GM18951 (cell line): Measurements from ENCODE around the gene PRKD1.
"Not testable (repeated sequence)": the region's sequence is repeated elsewhere in the genome, so short reads cannot be mapped to it uniquely, and the experiment has no call there.

Source experiments
- POLR2A ChIP-seq: IDR thresholded peaks from 4 replicates; pipeline ENCODE4 v1.6.1; 2011; ENCODE audit warnings: mild to moderate bottlenecking; ENCODE audit not compliant: insufficient read length, insufficient read depth; ENCODE audit errors: extremely low read depth
- in situ Hi-C: fragments of 300-500 bp; cut with MboI; formaldehyde crosslinking; loops from one replicate; pipeline ENCODE4 v1.12.0; 2022; ENCODE audit warnings: low sequenced_read_pairs, mixed read lengths, inconsistent platforms; ENCODE audit not compliant: unreplicated experiment

PRKD1 gene

GRCh38 chr14:29716150-29716549, 211.5 kb downstream of the PRKD1 start:
- in situ Hi-C loops = no loop called here
- no peak for TF ChIP-seq POLR2A

DNA sequence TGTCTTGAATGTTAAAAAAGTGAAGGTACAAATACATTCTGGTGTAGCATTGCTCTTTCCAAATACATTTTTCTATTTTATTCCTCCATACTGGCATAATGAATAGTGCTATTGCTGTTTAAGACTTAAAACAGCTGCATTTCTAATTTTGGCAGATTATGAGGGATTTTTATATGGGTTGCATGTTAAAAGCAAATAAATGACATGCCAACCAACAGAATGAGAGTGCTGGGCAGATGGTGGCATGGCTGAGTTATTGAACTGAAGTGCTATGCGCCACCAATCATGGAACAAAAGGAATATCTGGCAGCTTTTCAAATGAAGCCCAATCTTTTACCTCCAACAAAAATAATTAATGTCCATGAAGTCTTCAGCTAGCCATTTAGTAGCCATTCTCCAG, 215.0 kb downstream of the PRKD1 start:
- no peak for TF ChIP-seq POLR2A

DNA sequence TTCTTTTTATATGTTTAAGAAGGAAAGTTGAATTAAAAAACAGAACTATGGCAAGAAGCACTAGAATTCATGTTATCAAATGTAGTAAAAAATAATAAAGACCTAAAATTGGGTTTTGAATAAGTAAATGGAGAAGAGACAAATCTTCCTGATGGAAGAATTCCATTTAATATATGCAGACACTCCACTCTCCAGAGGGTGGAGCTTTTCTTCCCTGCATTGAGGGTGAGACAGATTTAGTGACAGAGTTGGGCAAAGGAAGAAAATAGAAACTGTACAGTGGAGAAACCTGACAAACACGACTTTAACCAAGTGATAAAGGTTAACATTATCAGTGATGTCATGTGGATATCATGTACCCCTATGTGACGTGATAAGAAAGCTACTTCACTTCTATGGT, 217.6 kb downstream of the PRKD1 start:
- TF ChIP-seq POLR2A = no peak
- in situ Hi-C loops = no loop called here

More for the DNA sequence above, 215.0 kb downstream of the PRKD1 start:
- in situ Hi-C loops = no loop called here

DNA sequence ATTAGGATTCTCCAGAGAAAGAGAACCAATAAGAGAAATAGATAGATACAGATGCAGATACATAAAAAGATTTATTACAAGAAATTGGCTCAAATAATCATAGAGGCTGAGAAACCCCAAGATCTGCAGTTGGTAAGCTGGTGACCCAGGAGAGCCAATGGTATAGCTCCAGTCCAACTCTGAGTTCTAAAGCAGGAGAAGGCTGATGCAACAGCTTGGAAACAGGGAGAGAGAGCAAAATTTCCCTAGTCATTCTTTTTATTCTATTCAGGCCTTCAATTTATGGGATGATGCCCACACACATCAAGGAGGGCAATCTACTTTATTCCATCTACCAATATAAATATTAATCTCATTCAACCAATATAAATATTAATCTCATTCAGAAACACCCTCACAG, 218.2 kb downstream of the PRKD1 start:
- in situ Hi-C loops = no loop called here
- TF ChIP-seq POLR2A = no peak

DNA sequence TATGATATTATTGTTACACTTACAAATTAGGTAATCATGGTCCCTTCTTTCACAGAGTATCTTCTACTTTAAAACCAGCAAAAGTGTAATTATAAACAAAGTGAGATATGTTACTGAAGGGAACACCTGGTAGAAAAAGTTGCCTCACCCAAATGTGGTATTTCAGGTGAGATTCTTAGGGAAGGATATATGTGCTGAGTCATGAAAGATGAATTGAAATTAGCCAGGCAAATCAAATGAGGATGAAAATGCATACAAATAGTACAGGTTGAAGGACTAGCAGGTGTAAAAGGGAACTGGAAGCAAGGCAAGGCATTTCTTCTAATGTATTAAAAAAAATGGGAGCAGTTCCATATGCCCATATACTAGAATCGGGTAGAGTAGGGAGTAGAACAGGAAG, 220.9 kb downstream of the PRKD1 start:
- in situ Hi-C loops = no loop called here
- no peak for TF ChIP-seq POLR2A

DNA sequence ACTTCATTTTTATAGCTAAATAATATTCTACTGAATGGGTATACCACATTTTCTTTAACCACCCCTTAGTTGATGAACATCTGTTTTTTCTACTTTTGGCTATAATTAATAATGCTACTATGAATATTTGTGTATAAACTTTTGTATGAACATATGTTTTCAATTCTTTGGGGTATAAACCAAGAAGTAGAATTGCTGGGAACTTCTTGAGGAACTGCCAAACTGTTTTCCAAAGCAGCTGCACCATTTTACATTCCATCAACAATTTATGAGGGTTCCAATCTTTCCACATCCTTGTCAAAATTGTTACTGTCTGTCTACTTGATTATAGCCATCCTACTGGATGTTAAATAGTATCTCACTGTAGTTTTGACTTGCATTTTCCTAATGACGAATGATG, 221.8 kb downstream of the PRKD1 start:
- in situ Hi-C loops = no loop called here
- no peak for TF ChIP-seq POLR2A

GRCh38 chr14:29689597-29689996, 238.1 kb downstream of the PRKD1 start:
- in situ Hi-C loops = not testable (repeated sequence)

DNA sequence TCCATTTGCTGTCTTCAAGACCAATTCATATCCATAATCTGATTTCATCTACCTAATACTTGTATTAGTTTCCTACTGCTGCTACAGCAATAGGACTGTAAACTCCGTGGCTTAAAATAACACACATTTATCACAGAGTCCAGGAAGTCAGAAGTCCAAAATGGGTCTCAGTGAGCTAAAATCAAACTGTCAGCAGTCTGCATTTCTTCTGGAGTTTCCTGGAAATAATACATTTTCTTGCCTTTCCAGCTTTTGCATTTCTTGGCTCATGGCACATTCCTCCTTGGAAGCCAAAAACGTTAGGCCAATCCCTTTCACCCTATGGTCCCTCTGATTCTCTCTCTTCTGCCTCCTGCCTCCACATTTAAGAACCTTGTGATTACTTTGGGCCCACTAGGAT, 239.8 kb downstream of the PRKD1 start:
- in situ Hi-C loops = no loop called here
- TF ChIP-seq POLR2A = no peak

DNA sequence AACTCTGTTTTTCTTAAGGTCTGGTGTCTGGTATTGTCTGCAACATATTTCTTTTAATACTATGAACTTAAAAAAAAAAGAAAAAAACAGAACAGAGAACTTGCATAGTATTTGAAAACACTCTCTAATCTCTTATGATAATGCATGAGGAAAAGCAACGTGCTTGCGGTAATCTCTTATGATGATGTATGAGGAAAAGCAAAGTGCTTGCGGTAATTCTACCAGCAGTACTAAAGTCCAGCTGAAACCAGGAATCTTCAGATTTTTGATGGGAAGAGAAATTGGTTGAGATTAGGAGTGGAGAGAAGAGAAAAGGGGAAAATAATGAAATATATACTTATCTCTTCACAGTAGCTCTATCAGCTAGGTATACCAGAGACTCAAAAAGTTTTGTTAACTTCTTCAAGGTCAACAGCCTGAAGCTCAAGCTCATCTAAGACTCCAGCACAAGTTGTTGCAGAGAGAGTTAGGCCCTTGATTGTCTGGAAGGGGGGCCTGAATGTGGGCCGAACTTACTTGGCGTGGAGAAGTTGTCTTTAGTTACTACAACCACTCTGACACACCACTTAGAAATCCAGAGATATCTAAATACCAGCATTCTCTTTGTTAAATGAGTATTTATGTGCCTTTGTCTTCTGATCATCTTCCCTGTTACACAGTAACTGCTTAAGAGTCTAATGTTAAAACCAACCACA, 240.4 kb downstream of the PRKD1 start:
- no peak for TF ChIP-seq POLR2A
- in situ Hi-C loops = no loop called here

DNA sequence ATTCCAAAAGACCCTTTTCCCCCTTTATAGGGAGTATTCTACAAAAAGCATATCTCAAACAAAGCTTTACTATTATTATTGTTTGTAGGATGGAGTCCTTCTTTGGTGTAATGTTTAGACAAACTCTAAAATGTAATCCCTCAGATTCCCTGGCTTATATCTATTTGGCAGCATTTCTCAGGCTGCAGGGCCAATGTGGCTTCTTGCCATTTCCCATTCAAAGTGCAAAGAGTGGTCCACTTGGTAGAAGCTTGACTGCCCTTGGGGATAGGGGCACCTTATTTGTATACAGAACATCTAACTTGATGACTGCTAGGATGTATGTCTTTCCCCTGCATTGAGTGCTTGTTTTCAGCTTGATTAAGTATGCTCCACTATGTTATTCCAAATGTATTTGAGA, 242.7 kb downstream of the PRKD1 start:
- TF ChIP-seq POLR2A = no peak
- in situ Hi-C loops = no loop called here

DNA sequence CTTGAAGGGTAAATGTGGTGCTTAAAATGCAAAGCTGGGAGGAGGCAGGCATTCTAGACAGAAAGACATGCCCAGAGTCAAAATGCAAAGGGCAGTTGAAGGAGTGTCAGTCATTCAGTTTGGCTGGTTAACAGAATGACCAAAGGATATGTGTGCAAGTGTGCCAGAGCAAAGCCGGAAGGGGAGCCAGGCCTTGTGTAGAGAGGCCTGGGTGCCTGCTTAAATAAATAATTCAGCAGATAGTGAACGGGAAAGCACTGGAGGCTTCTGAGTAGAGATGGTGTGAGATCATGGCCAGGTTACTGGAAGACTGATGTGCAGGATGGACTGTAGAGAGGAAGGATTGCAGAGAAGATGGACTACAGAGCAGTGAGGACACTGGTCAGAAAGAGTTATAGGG, 244.9 kb downstream of the PRKD1 start:
- no peak for TF ChIP-seq POLR2A

DNA sequence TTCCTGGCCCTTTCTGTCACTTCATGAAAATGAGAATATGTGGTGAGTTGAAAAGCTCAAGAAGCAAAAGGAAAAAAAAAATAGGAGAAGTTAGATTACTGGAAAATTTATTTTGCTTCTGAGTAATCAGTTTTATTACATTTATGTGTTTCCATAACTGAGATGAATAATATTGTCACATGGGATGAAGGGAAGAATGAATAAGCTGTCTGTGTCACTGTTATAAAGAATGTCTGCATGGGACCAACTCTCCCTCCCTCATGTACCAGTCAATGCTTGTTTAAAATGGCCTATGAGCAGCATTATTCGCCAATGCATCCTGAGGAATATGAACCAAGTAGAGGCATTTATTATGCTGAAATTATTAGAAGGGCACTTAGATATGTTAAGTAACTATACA, 246.3 kb downstream of the PRKD1 start:
- in situ Hi-C loops = no loop called here
- TF ChIP-seq POLR2A = no peak

More for the DNA sequence above, 244.9 kb downstream of the PRKD1 start:
- in situ Hi-C loops = no loop called here

GRCh38 chr14:29674566-29675285, 252.9 kb downstream of the PRKD1 start:
- in situ Hi-C loops = no loop called here
- TF ChIP-seq POLR2A = no peak

DNA sequence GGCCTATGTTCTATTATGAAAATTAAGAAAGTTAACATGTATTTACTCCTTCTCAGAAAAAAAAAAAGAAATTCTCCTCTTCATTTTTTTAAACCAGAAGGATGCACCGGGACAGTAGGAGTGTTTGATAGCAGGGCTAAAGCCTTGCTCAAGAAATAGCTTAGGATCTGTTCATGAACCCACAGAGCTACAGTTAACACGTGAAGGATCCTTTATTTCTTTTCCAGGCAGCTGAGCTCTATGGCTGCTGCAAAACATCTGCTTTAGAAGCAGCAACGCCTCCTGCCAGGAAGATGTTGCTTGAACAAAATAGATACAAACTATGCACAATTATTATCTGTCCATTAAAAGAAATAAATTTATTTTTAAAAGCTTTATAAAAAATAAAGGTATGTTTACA, 254.8 kb downstream of the PRKD1 start:
- no peak for TF ChIP-seq POLR2A
- in situ Hi-C loops = no loop called here
